SU-DHL-6 (cell line): ENCODE results near the gene C2CD2.

Source experiments
- CTCF ChIP-seq: fragments of 200-600 bp; sonication (generic); IDR thresholded peaks from one replicate; pipeline ENCODE4 v1.5.1; 2017; ENCODE audit warnings: antibody characterized with exemption, mild to moderate bottlenecking, low read length, moderate library complexity; ENCODE audit not compliant: insufficient read depth, poor library complexity, severe bottlenecking
- EZH2phosphoT487 ChIP-seq: fragments of 200-600 bp; sonication (generic), shearing (Covaris generic); conservative IDR thresholded peaks from 2 replicates; pipeline ENCODE4 v1.6.1; 2018; ENCODE audit warnings: mild to moderate bottlenecking, antibody characterized with exemption, low read length, moderate library complexity, mixed read lengths

DNA sequence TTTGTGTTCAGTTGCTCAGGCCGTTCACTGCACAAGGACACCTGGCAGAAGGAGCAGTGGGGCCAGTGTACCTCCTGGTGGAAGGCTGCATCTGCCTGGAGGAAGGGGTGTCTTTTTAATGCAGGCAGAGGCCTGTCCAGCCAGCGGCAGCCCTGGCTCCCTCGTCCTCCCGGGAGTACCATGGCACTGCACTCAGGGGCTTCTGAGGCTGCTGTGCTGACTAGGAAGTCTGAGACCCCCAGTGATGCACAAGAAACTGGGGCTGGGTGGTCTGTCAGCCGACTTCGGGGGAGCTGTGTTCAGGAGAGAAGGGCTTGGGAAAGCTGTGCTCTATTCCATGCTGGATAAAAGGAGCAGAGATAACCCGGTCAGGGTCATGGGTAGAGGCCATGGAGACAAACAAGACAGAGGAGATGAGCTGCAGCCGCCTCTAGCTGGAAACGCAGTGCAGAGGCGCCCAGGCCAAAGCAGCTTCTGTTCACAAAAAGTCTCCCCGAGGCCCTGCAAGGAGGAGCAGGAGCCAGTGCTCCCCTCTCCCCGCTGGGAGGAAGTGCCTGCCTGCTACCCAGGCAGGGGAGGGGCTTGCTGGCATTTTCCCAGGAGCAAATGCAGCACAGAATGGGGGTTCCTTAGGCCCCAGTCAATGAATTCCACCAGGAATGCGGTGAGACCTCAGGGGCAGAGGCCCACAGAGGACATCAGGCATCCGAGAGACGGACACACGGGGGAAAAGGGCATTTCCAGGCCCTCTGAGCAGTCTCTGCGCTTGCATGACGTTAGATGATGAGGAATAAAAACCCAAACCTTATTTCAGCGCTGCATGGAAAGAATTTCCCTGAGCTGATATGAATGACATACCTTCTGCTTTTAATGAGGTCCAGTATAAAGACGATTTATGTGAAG lies 17.2 kb upstream of the C2CD2 start:
- TF ChIP-seq CTCF: no peak
- TF ChIP-seq EZH2phosphoT487: no peak
